ENCODE results near the gene NPAS2. TPM values are rescaled to one million over a fixed set of nuclear protein-coding genes. Genes with fewer than 3 reads are reported as not detected.

Gene NPAS2
- total RNA-seq, 2 experiments from 2014 or later: 0.55 to 1.4 TPM

- no peak overlapping the region for H3K27ac Mint-ChIP-seq
- no peaks in the 10 kb centered on the region for H3K9me3 Mint-ChIP-seq
- POLR2A ChIA-PET: no interaction called here
- no peaks in the 10 kb centered on the region for H3K27me3 Mint-ChIP-seq
- H3K36me3 Mint-ChIP-seq (ENCODE audit: low read depth): no peaks in the 10 kb centered on the region
- DNase-seq: no peak
- H3K4me1 Mint-ChIP-seq: no peaks in the 10 kb centered on the region
- no peak overlapping the region for H3K4me3 Mint-ChIP-seq
- CTCF ChIA-PET: interaction anchor here (0.7 kb wide), 1 partner anchor 262 kb away, joined by 4 read pairs; no protein-coding TSS in a partner anchor
These were observed 37.4 kb downstream of the NPAS2 start for GRCh38 chr2:100857341-100857740.

DNA sequence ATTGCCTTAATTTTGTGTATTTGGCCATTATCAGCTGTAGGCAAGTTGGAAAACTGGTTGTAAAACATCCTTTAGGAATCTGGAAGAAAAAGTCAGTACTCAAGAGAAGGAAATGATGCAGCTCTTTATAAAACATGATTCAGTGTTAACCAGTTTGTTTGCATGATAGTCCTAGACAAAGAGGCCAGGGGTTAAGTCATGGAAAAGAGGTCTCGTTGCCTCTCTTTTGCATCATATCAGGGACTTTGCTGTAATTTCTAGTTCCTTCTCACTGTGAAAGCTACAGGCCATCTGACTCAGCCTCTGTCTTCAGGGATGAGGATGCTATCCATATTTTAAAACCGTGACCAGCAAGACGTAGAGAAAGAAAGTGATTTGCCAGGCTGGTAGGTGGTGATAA, 38.0 kb downstream of the NPAS2 start:
- Mint-ChIP-seq H3K27ac (no peak overlapping the region), H3K4me3 (no peak overlapping the region)

GRCh38 chr2:100859902-100860301, 40.0 kb downstream of the NPAS2 start:
- no peak overlapping the region for H3K4me3 Mint-ChIP-seq
- ChIA-PET POLR2A (no interaction called here), CTCF (no interaction called here)
- no peak for DNase-seq
- H3K27me3 Mint-ChIP-seq: peaks cover 4% of the 10 kb centered on the region
- no peaks in the 10 kb centered on the region for H3K36me3 Mint-ChIP-seq (ENCODE audit: low read depth)
- no peaks in the 10 kb centered on the region for H3K9me3 Mint-ChIP-seq
- no peaks in the 10 kb centered on the region for H3K4me1 Mint-ChIP-seq
- no peak overlapping the region for H3K27ac Mint-ChIP-seq

More for the DNA sequence above, 38.0 kb downstream of the NPAS2 start:
- Mint-ChIP-seq H3K36me3 (ENCODE audit: low read depth) (no peaks in the 10 kb centered on the region), H3K4me1 (no peaks in the 10 kb centered on the region), H3K27me3 (no peaks in the 10 kb centered on the region), H3K9me3 (no peaks in the 10 kb centered on the region)
- POLR2A ChIA-PET: no interaction called here
- CTCF ChIA-PET: no interaction called here
- no peak for DNase-seq

- no peaks in the 10 kb centered on the region for H3K4me1 Mint-ChIP-seq
- no peak overlapping the region for H3K27ac Mint-ChIP-seq
- ChIA-PET POLR2A (no interaction called here), CTCF (no interaction called here)
- peaks cover 4% of the 10 kb centered on the region for H3K27me3 Mint-ChIP-seq
- no peaks in the 10 kb centered on the region for H3K9me3 Mint-ChIP-seq
- DNase-seq: no peak
- H3K4me3 Mint-ChIP-seq: no peak overlapping the region
- H3K36me3 Mint-ChIP-seq (ENCODE audit: low read depth): no peaks in the 10 kb centered on the region
These were observed 41.4 kb downstream of the NPAS2 start for GRCh38 chr2:100861340-100861739.

- Mint-ChIP-seq H3K36me3 (ENCODE audit: low read depth) (no peaks in the 10 kb centered on the region), H3K9me3 (no peaks in the 10 kb centered on the region), H3K4me1 (no peaks in the 10 kb centered on the region), H3K4me3 (no peak overlapping the region), H3K27ac (no peak overlapping the region), H3K27me3 (peaks cover 4% of the 10 kb centered on the region)
- ChIA-PET CTCF (no interaction called here), POLR2A (no interaction called here)
- DNase-seq: no peak
These were observed 42.1 kb downstream of the NPAS2 start for GRCh38 chr2:100862081-100862480.

DNA sequence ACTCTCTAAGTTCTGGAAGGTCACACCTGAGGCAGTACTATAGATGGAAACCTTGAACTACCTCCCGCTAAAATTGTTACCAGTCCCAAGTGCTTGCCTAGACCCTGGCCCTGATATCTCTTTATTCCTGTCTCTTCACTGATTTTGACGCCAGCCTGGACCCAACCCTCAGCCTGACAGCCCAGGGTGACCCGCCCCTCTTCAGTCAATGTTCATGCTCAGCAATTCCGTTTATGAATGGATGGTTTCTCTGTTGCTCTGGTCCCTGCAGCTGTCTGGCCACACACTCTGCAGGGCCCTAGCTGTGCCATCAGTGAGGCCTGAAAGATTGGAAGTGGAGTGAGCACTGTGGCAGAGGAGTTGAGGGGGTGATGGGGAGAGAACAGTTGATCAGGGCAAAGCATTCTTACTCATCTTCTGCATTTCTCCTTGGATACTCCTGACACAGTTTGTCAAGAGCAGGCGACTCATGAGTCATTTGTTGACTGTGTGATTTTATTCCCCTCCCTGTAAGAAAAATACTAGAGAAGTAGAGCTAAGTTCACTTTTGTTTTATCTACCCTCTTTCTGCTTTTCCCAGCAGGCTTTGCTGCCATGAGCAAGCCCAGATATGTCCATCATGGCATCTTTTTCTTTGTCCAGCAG, 46.0 kb downstream of the NPAS2 start:
- Mint-ChIP-seq H3K27ac (no peak overlapping the region), H3K9me3 (peaks cover 4% of the 10 kb centered on the region), H3K36me3 (ENCODE audit: low read depth) (no peaks in the 10 kb centered on the region), H3K4me3 (no peak overlapping the region), H3K4me1 (no peaks in the 10 kb centered on the region), H3K27me3 (peaks cover 4% of the 10 kb centered on the region)
- DNase-seq: no peak
- ChIA-PET POLR2A (no interaction called here), CTCF (no interaction called here)

- no peak overlapping the region for H3K27ac Mint-ChIP-seq
- no peaks in the 10 kb centered on the region for H3K36me3 Mint-ChIP-seq (ENCODE audit: low read depth)
- H3K9me3 Mint-ChIP-seq: peaks cover 4% of the 10 kb centered on the region
- no peak for DNase-seq
- CTCF ChIA-PET: no interaction called here
- no peaks in the 10 kb centered on the region for H3K4me1 Mint-ChIP-seq
- peaks cover 4% of the 10 kb centered on the region for H3K27me3 Mint-ChIP-seq
- no peak overlapping the region for H3K4me3 Mint-ChIP-seq
- POLR2A ChIA-PET: no interaction called here
These were observed 48.1 kb downstream of the NPAS2 start for GRCh38 chr2:100868083-100868482.

DNA sequence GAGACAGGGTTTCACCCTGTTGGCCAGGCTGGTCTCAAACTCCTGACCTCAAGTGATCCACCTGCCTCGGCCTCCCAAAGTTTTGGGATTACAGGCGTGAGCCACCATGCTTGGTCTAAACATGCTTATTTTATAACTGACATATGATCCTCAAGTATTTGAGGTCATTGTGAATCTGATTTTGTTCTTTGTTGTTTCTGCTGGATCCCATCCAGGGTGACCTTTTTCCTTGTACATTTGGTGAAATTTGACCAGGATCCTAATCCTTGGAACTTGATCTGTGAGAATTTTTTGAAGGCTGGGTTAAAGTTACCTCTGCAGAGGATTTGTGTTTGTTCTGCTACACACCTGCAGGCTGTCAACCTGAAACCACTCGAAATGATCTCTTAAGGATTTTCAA, 49.2 kb downstream of the NPAS2 start:
- no peak for DNase-seq
- no peak overlapping the region for H3K27ac Mint-ChIP-seq
- no peaks in the 10 kb centered on the region for H3K27me3 Mint-ChIP-seq
- H3K36me3 Mint-ChIP-seq (ENCODE audit: low read depth): no peaks in the 10 kb centered on the region
- CTCF ChIA-PET: no interaction called here
- peaks cover 4% of the 10 kb centered on the region for H3K9me3 Mint-ChIP-seq
- H3K4me1 Mint-ChIP-seq: no peaks in the 10 kb centered on the region
- POLR2A ChIA-PET: no interaction called here
- no peak overlapping the region for H3K4me3 Mint-ChIP-seq

GRCh38 chr2:100870652-100871531, 51.0 kb downstream of the NPAS2 start:
- DNase-seq: no peak
- no peak overlapping the region for H3K27ac Mint-ChIP-seq
- no peaks in the 10 kb centered on the region for H3K27me3 Mint-ChIP-seq
- no peak overlapping the region for H3K4me3 Mint-ChIP-seq
- peaks cover 4% of the 10 kb centered on the region for H3K9me3 Mint-ChIP-seq
- no peaks in the 10 kb centered on the region for H3K36me3 Mint-ChIP-seq (ENCODE audit: low read depth)
- ChIA-PET CTCF (interaction anchor here (1.1 kb wide), 1 partner anchor 115 kb away, joined by 3 read pairs; no protein-coding TSS in a partner anchor), POLR2A (no interaction called here)
- H3K4me1 Mint-ChIP-seq: no peaks in the 10 kb centered on the region

DNA sequence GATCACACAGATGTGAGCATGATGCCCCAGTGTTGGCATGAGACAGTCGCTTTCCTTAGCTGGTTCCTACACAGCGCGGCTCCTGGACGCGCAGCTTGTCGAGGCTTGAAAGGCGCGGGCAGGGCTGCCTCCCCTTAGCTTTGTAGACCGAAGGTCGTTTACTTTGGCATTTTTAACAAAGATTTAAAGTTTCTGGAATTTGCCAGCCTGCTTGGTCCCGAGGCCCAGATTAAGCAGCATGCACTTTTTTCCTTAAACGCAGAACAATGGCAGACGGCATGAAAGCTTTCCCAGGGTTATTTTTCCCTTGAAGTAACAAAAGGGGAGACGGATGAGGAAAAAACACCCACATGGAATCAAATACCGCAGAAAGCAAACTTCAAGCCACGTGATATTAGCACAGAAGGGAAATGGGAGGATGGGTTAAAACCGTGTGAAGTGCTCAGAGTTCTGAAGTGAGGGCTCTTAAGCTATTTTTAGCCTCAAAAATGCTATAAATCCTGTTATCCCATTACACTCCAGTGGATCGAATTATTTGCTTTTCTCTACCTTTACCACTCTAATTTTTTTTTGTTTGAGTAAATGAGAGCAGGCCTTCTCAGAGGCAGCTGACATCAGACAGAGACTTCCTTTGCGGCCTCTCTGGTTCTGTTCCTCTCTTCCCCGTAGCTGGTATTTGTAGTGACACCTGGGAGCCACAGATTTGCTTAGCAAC, 55.7 kb downstream of the NPAS2 start:
- no peaks in the 10 kb centered on the region for H3K27me3 Mint-ChIP-seq
- no peak overlapping the region for H3K4me3 Mint-ChIP-seq
- no peaks in the 10 kb centered on the region for H3K4me1 Mint-ChIP-seq
- CTCF ChIA-PET: no interaction called here
- POLR2A ChIA-PET: no interaction called here
- DNase-seq: no peak
- H3K27ac Mint-ChIP-seq: no peak overlapping the region
- H3K9me3 Mint-ChIP-seq: no peaks in the 10 kb centered on the region
- H3K36me3 Mint-ChIP-seq (ENCODE audit: low read depth): no peaks in the 10 kb centered on the region

DNA sequence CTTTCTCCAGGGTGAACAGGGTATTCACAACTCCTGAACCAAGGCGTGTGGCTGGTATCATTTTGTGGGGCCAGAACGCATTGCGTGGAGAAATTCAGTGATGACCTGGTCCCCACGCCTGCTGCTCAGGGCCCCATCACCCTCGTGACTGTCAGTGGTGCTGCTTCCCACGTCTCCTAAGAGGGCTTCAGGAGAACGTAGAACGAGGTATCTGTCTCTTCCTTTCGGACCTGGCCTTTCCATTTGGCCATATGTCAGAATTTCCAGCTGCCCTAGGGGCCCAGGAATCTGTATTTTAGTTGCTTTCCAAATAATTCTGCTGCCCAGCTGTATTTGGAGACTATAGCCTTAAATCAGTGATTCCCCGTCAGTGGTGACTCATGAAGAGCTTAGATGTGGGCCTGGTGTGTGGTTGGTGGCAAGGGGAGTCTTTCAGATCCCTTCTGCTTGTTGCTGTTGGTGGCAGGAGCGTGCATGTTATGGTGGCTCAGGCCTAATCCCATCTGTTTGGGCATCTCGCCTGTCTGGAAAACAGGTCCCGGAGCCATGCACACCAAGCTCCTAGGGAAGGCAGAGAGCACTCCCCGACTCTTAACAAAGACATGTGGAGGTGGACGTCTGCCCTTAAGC, 56.4 kb downstream of the NPAS2 start:
- Mint-ChIP-seq H3K36me3 (ENCODE audit: low read depth) (no peaks in the 10 kb centered on the region), H3K4me1 (no peaks in the 10 kb centered on the region), H3K4me3 (no peak overlapping the region), H3K9me3 (no peaks in the 10 kb centered on the region), H3K27me3 (no peaks in the 10 kb centered on the region), H3K27ac (no peak overlapping the region)
- DNase-seq: no peak
- POLR2A ChIA-PET: no interaction called here
- CTCF ChIA-PET: no interaction called here

- Mint-ChIP-seq H3K4me1 (no peaks in the 10 kb centered on the region), H3K27ac (no peak overlapping the region), H3K4me3 (no peak overlapping the region), H3K27me3 (no peaks in the 10 kb centered on the region), H3K9me3 (no peaks in the 10 kb centered on the region), H3K36me3 (ENCODE audit: low read depth) (no peaks in the 10 kb centered on the region)
- ChIA-PET CTCF (interaction anchor here (0.7 kb wide), 1 partner anchor 17 kb away, joined by 3 read pairs; no protein-coding TSS in a partner anchor), POLR2A (no interaction called here)
- no peak for DNase-seq
These were observed 57.6 kb downstream of the NPAS2 start for GRCh38 chr2:100877555-100877954.
